ENCODE results near the gene MATR3. TPM values are rescaled to one million over a fixed set of nuclear protein-coding genes. Genes with fewer than 3 reads are reported as not detected.

The MATR3 gene
- total RNA-seq, 1 donor from 2014 or later = 235 TPM

DNA sequence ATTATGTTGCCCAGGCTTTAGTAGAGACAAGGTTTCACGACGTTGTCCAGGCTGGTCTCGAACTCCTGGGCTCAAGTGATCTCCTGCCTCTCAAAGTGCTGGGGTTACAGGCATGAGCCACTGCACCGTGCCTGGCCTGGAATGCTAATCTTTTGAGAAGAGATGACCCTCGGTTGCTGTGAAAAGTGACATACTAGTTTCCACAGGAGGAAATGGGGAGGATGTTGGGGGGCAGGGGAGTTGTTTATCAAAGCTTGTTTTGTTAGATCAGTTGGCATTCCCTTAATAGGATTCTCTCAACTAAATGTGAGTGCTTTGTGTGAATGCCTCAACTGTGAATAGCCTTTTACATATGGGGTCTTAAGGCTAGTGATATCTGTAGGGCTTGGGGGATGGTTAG lies 16.4 kb upstream of the MATR3 start:
- H3K27ac Mint-ChIP-seq (ENCODE audit: unreplicated experiment) = peak overlapping the region; percentile 85
- peak overlapping the region; percentile 13 for H3K4me3 Mint-ChIP-seq (ENCODE audit: unreplicated experiment)

DNA sequence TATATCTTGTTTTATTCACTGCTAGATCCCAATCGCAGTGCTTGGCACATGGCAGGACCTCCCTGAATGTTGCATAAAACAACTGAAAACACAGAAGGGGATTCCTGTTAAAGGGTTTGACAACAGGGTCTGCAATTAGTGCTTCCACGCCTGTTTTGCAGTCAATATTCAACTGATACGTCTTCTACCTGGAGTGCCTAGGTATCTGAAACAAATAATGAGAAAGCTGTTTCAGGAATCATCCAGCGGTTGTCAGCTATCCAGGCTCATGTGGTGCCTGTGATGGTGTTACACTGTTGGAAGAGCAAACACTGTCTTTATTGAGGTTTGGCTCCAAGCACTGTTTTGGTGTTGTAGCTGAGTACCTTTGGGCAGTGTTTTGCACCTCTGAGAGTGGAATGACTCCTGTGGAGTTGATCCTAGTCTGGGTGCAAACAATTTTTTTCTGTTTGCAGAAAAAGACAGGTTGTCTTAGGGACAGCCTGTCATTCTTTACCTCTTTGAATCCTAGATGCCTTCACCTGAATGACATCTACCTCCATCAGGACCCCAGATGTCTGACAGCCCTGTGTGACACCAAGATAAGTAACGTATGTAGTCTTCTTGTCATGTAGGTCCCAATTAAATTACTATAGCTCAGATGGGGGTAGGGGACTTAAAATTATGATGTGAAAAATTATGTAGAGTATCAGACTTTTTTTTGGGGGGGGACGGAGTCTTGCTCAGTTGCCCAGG lies 14.8 kb upstream of the MATR3 start:
- TF ChIP-seq, protein P1, sequence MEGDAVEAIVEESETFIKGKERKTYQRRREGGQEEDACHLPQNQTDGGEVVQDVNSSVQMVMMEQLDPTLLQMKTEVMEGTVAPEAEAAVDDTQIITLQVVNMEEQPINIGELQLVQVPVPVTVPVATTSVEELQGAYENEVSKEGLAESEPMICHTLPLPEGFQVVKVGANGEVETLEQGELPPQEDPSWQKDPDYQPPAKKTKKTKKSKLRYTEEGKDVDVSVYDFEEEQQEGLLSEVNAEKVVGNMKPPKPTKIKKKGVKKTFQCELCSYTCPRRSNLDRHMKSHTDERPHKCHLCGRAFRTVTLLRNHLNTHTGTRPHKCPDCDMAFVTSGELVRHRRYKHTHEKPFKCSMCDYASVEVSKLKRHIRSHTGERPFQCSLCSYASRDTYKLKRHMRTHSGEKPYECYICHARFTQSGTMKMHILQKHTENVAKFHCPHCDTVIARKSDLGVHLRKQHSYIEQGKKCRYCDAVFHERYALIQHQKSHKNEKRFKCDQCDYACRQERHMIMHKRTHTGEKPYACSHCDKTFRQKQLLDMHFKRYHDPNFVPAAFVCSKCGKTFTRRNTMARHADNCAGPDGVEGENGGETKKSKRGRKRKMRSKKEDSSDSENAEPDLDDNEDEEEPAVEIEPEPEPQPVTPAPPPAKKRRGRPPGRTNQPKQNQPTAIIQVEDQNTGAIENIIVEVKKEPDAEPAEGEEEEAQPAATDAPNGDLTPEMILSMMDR (IDR thresholded peaks at IDR 0.05; ENCODE audit: unreplicated experiment) = no peak

More for the DNA sequence above, 16.4 kb upstream of the MATR3 start:
- H3K27me3 Mint-ChIP-seq (ENCODE audit: unreplicated experiment) = peaks cover 6% of the 10 kb centered on the region
- no peaks in the 10 kb centered on the region for H3K9me3 Mint-ChIP-seq (ENCODE audit: unreplicated experiment)
- TF ChIP-seq, protein P1 (IDR thresholded peaks at IDR 0.05; ENCODE audit: unreplicated experiment) = no peak
- peaks cover 33% of the 10 kb centered on the region for H3K4me1 Mint-ChIP-seq (ENCODE audit: unreplicated experiment)
- DNase-seq (ENCODE audit: low spot score) = no peak
- H3K36me3 Mint-ChIP-seq (ENCODE audit: low read depth, unreplicated experiment) = peaks cover 5% of the 10 kb centered on the region

DNA sequence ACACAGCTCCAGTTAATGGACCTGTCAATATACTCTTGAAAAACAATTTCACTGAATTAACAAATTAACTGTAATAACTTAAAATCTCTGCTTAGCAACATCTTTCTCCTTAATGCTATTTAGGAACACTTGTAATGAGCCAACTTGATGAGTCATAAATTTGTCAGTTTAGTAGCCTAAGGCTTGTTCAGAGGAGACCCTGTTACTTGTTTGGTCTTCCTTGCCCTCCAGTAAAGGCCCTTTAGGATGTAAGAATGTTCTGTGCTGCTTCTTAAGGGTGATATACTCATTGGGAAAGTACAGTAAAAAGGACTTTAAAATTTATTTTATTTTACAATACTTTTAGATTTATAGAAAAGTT lies 11.4 kb upstream of the MATR3 start:
- H3K36me3 Mint-ChIP-seq (ENCODE audit: low read depth, unreplicated experiment) = peaks cover 7% of the 10 kb centered on the region
- peaks cover 7% of the 10 kb centered on the region for H3K4me1 Mint-ChIP-seq (ENCODE audit: unreplicated experiment)
- H3K27ac Mint-ChIP-seq (ENCODE audit: unreplicated experiment) = no peak overlapping the region
- DNase-seq (ENCODE audit: low spot score) = no peak
- H3K9me3 Mint-ChIP-seq (ENCODE audit: unreplicated experiment) = no peaks in the 10 kb centered on the region
- H3K27me3 Mint-ChIP-seq (ENCODE audit: unreplicated experiment) = no peaks in the 10 kb centered on the region
- no peak overlapping the region for H3K4me3 Mint-ChIP-seq (ENCODE audit: unreplicated experiment)
- TF ChIP-seq, protein P1 (IDR thresholded peaks at IDR 0.05; ENCODE audit: unreplicated experiment) = no peak

More for the DNA sequence above, 14.8 kb upstream of the MATR3 start:
- no peak overlapping the region for H3K27ac Mint-ChIP-seq (ENCODE audit: unreplicated experiment)
- peaks cover 5% of the 10 kb centered on the region for H3K36me3 Mint-ChIP-seq (ENCODE audit: low read depth, unreplicated experiment)
- DNase-seq (ENCODE audit: low spot score) = no peak
- no peaks in the 10 kb centered on the region for H3K27me3 Mint-ChIP-seq (ENCODE audit: unreplicated experiment)
- H3K9me3 Mint-ChIP-seq (ENCODE audit: unreplicated experiment) = no peaks in the 10 kb centered on the region
- H3K4me1 Mint-ChIP-seq (ENCODE audit: unreplicated experiment) = peaks cover 28% of the 10 kb centered on the region
- no peak overlapping the region for H3K4me3 Mint-ChIP-seq (ENCODE audit: unreplicated experiment)

DNA sequence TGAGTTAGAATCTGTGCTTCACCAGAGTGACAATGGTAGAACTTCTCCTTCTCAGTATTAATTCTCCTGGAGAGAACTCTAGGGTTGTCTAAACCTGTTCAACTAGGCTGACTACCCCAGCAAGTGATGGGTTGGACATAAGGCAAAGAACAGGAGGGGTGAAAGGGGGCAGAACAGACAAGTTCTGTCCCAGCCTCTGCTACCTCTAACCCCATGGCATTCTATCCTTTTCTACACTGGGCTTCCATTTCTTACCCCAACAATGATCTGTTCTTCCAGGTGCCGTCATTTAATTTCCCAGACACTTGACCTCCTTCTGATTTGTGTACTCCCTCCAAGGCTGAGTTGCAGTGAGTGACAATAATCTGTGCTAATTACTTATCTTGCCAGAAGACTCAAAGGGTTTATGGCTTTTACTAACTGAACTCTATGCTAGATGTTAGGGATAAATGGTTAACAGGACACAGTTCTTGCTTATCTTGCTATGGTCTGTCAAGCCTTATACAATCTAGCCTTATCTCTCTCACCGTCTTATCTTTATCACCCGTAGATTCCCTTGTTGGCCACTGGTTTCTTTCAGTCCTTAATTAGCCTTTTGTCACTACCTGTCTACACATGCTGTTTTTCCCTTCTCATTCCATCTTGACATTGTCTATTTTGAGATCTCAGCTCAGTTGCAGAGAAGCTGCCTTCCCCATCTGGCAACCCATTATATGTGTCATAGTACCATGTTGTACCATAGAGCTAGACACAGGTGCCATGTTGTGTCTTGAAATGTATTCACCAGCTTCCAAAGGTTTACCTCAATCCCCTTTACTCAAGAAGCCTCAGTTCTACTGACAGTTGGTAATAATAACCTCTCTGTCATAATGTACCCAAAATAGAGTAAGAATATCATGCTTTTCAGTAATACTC lies 10.0 kb upstream of the MATR3 start:
- Mint-ChIP-seq H3K27ac (ENCODE audit: unreplicated experiment) (no peak overlapping the region), H3K4me1 (ENCODE audit: unreplicated experiment) (peaks cover 2% of the 10 kb centered on the region), H3K27me3 (ENCODE audit: unreplicated experiment) (no peaks in the 10 kb centered on the region), H3K9me3 (ENCODE audit: unreplicated experiment) (no peaks in the 10 kb centered on the region), H3K36me3 (ENCODE audit: low read depth, unreplicated experiment) (peaks cover 10% of the 10 kb centered on the region), H3K4me3 (ENCODE audit: unreplicated experiment) (peak overlapping the region; percentile 7)
- TF ChIP-seq, protein P1 (IDR thresholded peaks at IDR 0.05; ENCODE audit: unreplicated experiment) = no peak
- no peak for DNase-seq (ENCODE audit: low spot score)
